H9 (cell line): Measurements from ENCODE around the gene LAMP1. TPM values are rescaled to one million over a fixed set of nuclear protein-coding genes. Genes with fewer than 3 reads are reported as not detected.

ENCODE experiments used
- DNase-seq: peaks from one replicate; pipeline ENCODE4 v3.0.0-alpha.2; 2017
- H2AFZ ChIP-seq: one replicate; pipeline ENCODE4 v1.6.1; 2013; ENCODE audit warnings: mild to moderate bottlenecking, low read length, control low read depth, moderate library complexity
- H2AK5ac ChIP-seq: 2 replicates; pipeline ENCODE4 v1.6.1; 2013; ENCODE audit warnings: low read length, control low read depth, mixed read lengths; ENCODE audit not compliant: insufficient read length
- H2BK120ac ChIP-seq: one replicate; pipeline ENCODE4 v1.6.1; 2013; ENCODE audit warnings: low read depth, mild to moderate bottlenecking, low read length, control low read depth, inconsistent platforms; ENCODE audit not compliant: poor library complexity, severe bottlenecking
- H2BK12ac ChIP-seq: 2 replicates; pipeline ENCODE4 v1.6.1; 2013; ENCODE audit warnings: low read length, control low read depth, mixed read lengths, low read depth; ENCODE audit not compliant: insufficient read length
- H2BK15ac ChIP-seq: 2 replicates; pipeline ENCODE4 v1.6.1; 2013; ENCODE audit warnings: low read depth, low read length, control low read depth
- H2BK20ac ChIP-seq: one replicate; pipeline ENCODE4 v1.6.1; 2013; ENCODE audit warnings: low read depth, mild to moderate bottlenecking, low read length, control low read depth, inconsistent platforms; ENCODE audit not compliant: poor library complexity, severe bottlenecking
- H2BK5ac ChIP-seq: 2 replicates; pipeline ENCODE4 v1.6.1; 2013; ENCODE audit warnings: low read length, control low read depth, mixed read lengths; ENCODE audit not compliant: insufficient read length
- H3K14ac ChIP-seq: 2 replicates; pipeline ENCODE4 v1.6.1; 2013; ENCODE audit warnings: low read length, control low read depth; ENCODE audit not compliant: insufficient read depth
- H3K18ac ChIP-seq: 2 replicates; pipeline ENCODE4 v1.6.1; 2013; ENCODE audit warnings: low read depth, mild to moderate bottlenecking, mixed read lengths, low read length, control low read depth; ENCODE audit not compliant: insufficient read length
- H3K23ac ChIP-seq: 2 replicates; pipeline ENCODE4 v1.6.1; 2013; ENCODE audit warnings: low read length, control low read depth, mixed read lengths, low read depth; ENCODE audit not compliant: insufficient read length
- H3K23me2 ChIP-seq: 2 replicates; pipeline ENCODE4 v1.6.1; 2013; ENCODE audit warnings: low read depth, mild to moderate bottlenecking, mixed read lengths, low read length, control low read depth; ENCODE audit not compliant: insufficient read length, poor library complexity, severe bottlenecking
- H3K27ac ChIP-seq: 2 replicates; pipeline ENCODE4 v1.5.1; 2013; ENCODE audit warnings: low read length, control low read depth, mixed read lengths, low read depth; ENCODE audit not compliant: insufficient read length
- H3K27me3 ChIP-seq: 2 replicates; pipeline ENCODE4 v1.6.1; 2013; ENCODE audit warnings: low read length, control low read depth, inconsistent platforms; ENCODE audit not compliant: insufficient read depth
- H3K4ac ChIP-seq: 2 replicates; pipeline ENCODE4 v1.6.1; 2013; ENCODE audit warnings: low read depth, mild to moderate bottlenecking, control low read depth, inconsistent platforms, low read length, moderate library complexity
- H3K4me1 ChIP-seq: 2 replicates; pipeline ENCODE4 v1.6.1; 2013; ENCODE audit warnings: low read length, control low read depth, inconsistent platforms; ENCODE audit not compliant: insufficient read depth
- H3K4me2 ChIP-seq: 2 replicates; pipeline ENCODE4 v1.6.1; 2013; ENCODE audit warnings: low read length, control low read depth, mixed read lengths; ENCODE audit not compliant: insufficient read length, insufficient read depth
- H3K56ac ChIP-seq: 2 replicates; pipeline ENCODE4 v1.6.1; 2013; ENCODE audit warnings: low read depth, mild to moderate bottlenecking, mixed read lengths, low read length, control low read depth; ENCODE audit not compliant: insufficient read length
- H3K79me1 ChIP-seq: 2 replicates; pipeline ENCODE4 v1.6.1; 2013; ENCODE audit warnings: low read depth, mild to moderate bottlenecking, moderate library complexity, low read length, control low read depth, inconsistent platforms; ENCODE audit not compliant: insufficient read depth, poor library complexity, severe bottlenecking
- H3K79me2 ChIP-seq: 2 replicates; pipeline ENCODE4 v1.6.1; 2013; ENCODE audit warnings: low read length, control low read depth, inconsistent platforms; ENCODE audit not compliant: insufficient read depth
- H3K9ac ChIP-seq: 2 replicates; pipeline ENCODE4 v1.6.1; 2013; ENCODE audit warnings: low read length, control low read depth, mixed read lengths; ENCODE audit not compliant: insufficient read length; ENCODE audit errors: extremely low read depth
- H3K9me3 ChIP-seq: one replicate; pipeline ENCODE4 v1.6.1; 2013; ENCODE audit warnings: low read depth, low read length, inconsistent platforms; ENCODE audit not compliant: control insufficient read depth
- H3T11ph ChIP-seq: one replicate; pipeline ENCODE4 v1.6.1; 2013; ENCODE audit warnings: mild to moderate bottlenecking, low read length, control low read depth, inconsistent platforms
- H4K20me1 ChIP-seq: one replicate; pipeline ENCODE4 v1.6.1; 2013; ENCODE audit not compliant: control insufficient read depth, insufficient read length, insufficient read depth
- H4K5ac ChIP-seq: 2 replicates; pipeline ENCODE4 v1.6.1; 2013; ENCODE audit warnings: low read depth, mild to moderate bottlenecking, mixed read lengths, low read length, control low read depth; ENCODE audit not compliant: insufficient read length
- H4K8ac ChIP-seq: replicated peaks from 2 replicates; pipeline ENCODE4 v1.6.1; 2013; ENCODE audit warnings: low read length, control low read depth, mixed read lengths, low read depth; ENCODE audit not compliant: insufficient read length
- H4K91ac ChIP-seq: 2 replicates; pipeline ENCODE4 v1.6.1; 2013; ENCODE audit warnings: low read depth, mild to moderate bottlenecking, moderate library complexity, mixed read lengths, low read length, control low read depth; ENCODE audit not compliant: insufficient read length
- H3K27ac Mint-ChIP-seq, 3 experiments: 2 replicates in 2 of 3; 3 replicates in 1 of 3; pipeline ENCODE4 v1.8.0; 2020 to 2021; ENCODE audit warnings: mixed read lengths in 3 of 3, mild to moderate bottlenecking in 1 of 3, moderate library complexity in 1 of 3
- H3K27me3 Mint-ChIP-seq: 2 replicates; pipeline ENCODE4 v1.8.0; 2021; ENCODE audit warnings: low read depth, mild to moderate bottlenecking, moderate library complexity, mixed read lengths
- H3K36me3 Mint-ChIP-seq, 3 experiments: 2 replicates in 2 of 3; 3 replicates in 1 of 3; pipeline ENCODE4 v1.8.0; 2020 to 2021; ENCODE audit warnings: low read depth in 3 of 3, mixed read lengths in 3 of 3; ENCODE audit not compliant: insufficient read depth in 1 of 3
- H3K4me1 Mint-ChIP-seq, 2 experiments: 2 replicates each; pipeline ENCODE4 v1.8.0; 2020; ENCODE audit warnings: mixed read lengths in 2 of 2
- H3K4me3 Mint-ChIP-seq, 2 experiments: 2 replicates in 1 of 2; 3 replicates in 1 of 2; pipeline ENCODE4 v1.8.0; 2020 to 2021; ENCODE audit warnings: mild to moderate bottlenecking in 2 of 2, mixed read lengths in 2 of 2, moderate library complexity in 1 of 2
- H3K9me3 Mint-ChIP-seq, 2 experiments: 2 replicates in 1 of 2; 3 replicates in 1 of 2; pipeline ENCODE4 v1.8.0; 2020; ENCODE audit warnings: mild to moderate bottlenecking in 2 of 2, mixed read lengths in 2 of 2, moderate library complexity in 1 of 2
- CTCF ChIP-seq: fragments of 200-600 bp; sonication (generic); conservative IDR thresholded peaks from 3 replicates; pipeline ENCODE4 v1.8.0; 2021; ENCODE audit warnings: antibody characterized with exemption, mild to moderate bottlenecking
- WGBS: extraction: QIAGEN DNeasy Blood & Tissue Kit; methylation state at CpG from one replicate; pipeline ENCODE4 v1.1.7; 2013; ENCODE audit warnings: missing lambda C conversion rate, low lambda C conversion rate, mixed read lengths; ENCODE audit not compliant: insufficient read length; ENCODE audit errors: extremely low coverage; 5-methylcytosine and 5-hydroxymethylcytosine counted together
- total RNA-seq: library from RNA; stranded (reverse); gene quantifications from 2 replicates; pipeline ENCODE4 v1.2.1, GENCODE V29; 2021

The LAMP1 gene
- total RNA-seq, 1 experiment from 2014 or later = 131 TPM

- H3K23ac ChIP-seq = no peak overlapping the region
- H2BK120ac ChIP-seq = no peak overlapping the region
- DNase-seq = no peak
- H3K18ac ChIP-seq = no peak overlapping the region
- no peak overlapping the region for H3K27ac ChIP-seq
- H3K4ac ChIP-seq = no peak overlapping the region
- H3K9me3 ChIP-seq = no peaks in the 10 kb centered on the region
- 0 out of 2 replicates have a peak, but pooled peaks cover 2% of the 10 kb centered on the region for H3K79me2 ChIP-seq
- no peak overlapping the region for H4K91ac ChIP-seq
- no peak overlapping the region for H2AK5ac ChIP-seq
- H4K5ac ChIP-seq = no peak overlapping the region
- no peaks in the 10 kb centered on the region for H4K20me1 ChIP-seq
- H2BK20ac ChIP-seq = no peak overlapping the region
- H2BK5ac ChIP-seq = no peak overlapping the region
- H3K4me2 ChIP-seq = no peak overlapping the region
- no peaks in the 10 kb centered on the region for H3K79me1 ChIP-seq
- no peak overlapping the region for H4K8ac ChIP-seq
- H3K9me3 Mint-ChIP-seq = no peaks in the 10 kb centered on the region
- peaks cover 49 to 87% (median 71%) of the 10 kb centered on the region in 3 experiments for H3K36me3 Mint-ChIP-seq
- H3K4me1 Mint-ChIP-seq = no peaks in the 10 kb centered on the region
- H2AFZ ChIP-seq = no peak overlapping the region
- H3K56ac ChIP-seq = no peak overlapping the region
- no peak overlapping the region for H2BK15ac ChIP-seq
- H3K4me1 ChIP-seq = no peaks in the 10 kb centered on the region
- no peaks in the 10 kb centered on the region for H3K23me2 ChIP-seq
- H3T11ph ChIP-seq = no peak overlapping the region
- H3K27me3 Mint-ChIP-seq = no peaks in the 10 kb centered on the region
- no peak overlapping the region for H3K14ac ChIP-seq
- no peaks in the 10 kb centered on the region for H3K27me3 ChIP-seq
- H3K27ac Mint-ChIP-seq = no peak overlapping the region
- TF ChIP-seq CTCF = no peak
- no peak overlapping the region for H2BK12ac ChIP-seq
- no peak overlapping the region for H3K9ac ChIP-seq
- no peak overlapping the region for H3K4me3 Mint-ChIP-seq
- WGBS = no CpG with 5 or more reads among the region's 5 CpGs
These were observed 38.6 kb upstream of the LAMP1 start for GRCh38 chr13:113258321-113259054.
